Activated T-cell treated with anti-CD3 and anti-CD28 coated beads for 48 hours (primary cell): Measurements from ENCODE around the gene KDM4F.

Experiments
- DNase-seq: peaks from one replicate; pipeline ENCODE4 v3.0.0-alpha.2; 2020; ENCODE audit warnings: low read depth

The KDM4F gene

GRCh38 chr11:95091663-95092180, 42.5 kb downstream of the KDM4F start:
- no peak for DNase-seq

GRCh38 chr11:95092549-95093324, 43.5 kb downstream of the KDM4F start:
- DNase-seq = peak; percentile 33

- DNase-seq = no peak
These were observed 44.3 kb downstream of the KDM4F start for GRCh38 chr11:95093548-95093947.

- no peak for DNase-seq
These were observed 46.8 kb downstream of the KDM4F start for GRCh38 chr11:95095858-95096587.

GRCh38 chr11:95097209-95097608, 48.0 kb downstream of the KDM4F start:
- DNase-seq = no peak

- DNase-seq = no peak
These were observed 49.6 kb downstream of the KDM4F start for GRCh38 chr11:95098826-95099225.

GRCh38 chr11:95100191-95100648, 51.0 kb downstream of the KDM4F start:
- no peak for DNase-seq
